Astrocyte of the spinal cord (primary cell): ENCODE results near the gene DEAF1.
"Not testable (repeated sequence)": the region's sequence is repeated elsewhere in the genome, so short reads cannot be mapped to it uniquely, and the experiment has no call there.

Experiments
- DNase-seq: peaks from one replicate; pipeline ENCODE4 v3.0.0; 2011; ENCODE audit warnings: low read depth, low spot score
- H3K4me3 ChIP-seq: 2 replicates; pipeline ENCODE4 v1.5.1; 2011; ENCODE audit warnings: low read depth, mild to moderate bottlenecking, low read length, moderate library complexity
- in situ Hi-C: cut with HindIII; loops from 2 replicates; pipeline ENCODE4 v1.10.0; 2017; ENCODE audit warnings: low sequenced_read_pairs
- TF ChIP-seq, protein P1 (sequence below): IDR thresholded peaks from 2 replicates; pipeline ENCODE4 v1.5.1; 2012; ENCODE audit warnings: low read depth, mild to moderate bottlenecking, low read length, inconsistent platforms

Gene DEAF1

GRCh38 chr11:656426-656825, 38.6 kb downstream of the DEAF1 start:
- DNase-seq, result no peak
- in situ Hi-C loops, result no loop called here
- TF ChIP-seq, protein P1, sequence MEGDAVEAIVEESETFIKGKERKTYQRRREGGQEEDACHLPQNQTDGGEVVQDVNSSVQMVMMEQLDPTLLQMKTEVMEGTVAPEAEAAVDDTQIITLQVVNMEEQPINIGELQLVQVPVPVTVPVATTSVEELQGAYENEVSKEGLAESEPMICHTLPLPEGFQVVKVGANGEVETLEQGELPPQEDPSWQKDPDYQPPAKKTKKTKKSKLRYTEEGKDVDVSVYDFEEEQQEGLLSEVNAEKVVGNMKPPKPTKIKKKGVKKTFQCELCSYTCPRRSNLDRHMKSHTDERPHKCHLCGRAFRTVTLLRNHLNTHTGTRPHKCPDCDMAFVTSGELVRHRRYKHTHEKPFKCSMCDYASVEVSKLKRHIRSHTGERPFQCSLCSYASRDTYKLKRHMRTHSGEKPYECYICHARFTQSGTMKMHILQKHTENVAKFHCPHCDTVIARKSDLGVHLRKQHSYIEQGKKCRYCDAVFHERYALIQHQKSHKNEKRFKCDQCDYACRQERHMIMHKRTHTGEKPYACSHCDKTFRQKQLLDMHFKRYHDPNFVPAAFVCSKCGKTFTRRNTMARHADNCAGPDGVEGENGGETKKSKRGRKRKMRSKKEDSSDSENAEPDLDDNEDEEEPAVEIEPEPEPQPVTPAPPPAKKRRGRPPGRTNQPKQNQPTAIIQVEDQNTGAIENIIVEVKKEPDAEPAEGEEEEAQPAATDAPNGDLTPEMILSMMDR, result no peak
- no peak overlapping the region for H3K4me3 ChIP-seq

DNA sequence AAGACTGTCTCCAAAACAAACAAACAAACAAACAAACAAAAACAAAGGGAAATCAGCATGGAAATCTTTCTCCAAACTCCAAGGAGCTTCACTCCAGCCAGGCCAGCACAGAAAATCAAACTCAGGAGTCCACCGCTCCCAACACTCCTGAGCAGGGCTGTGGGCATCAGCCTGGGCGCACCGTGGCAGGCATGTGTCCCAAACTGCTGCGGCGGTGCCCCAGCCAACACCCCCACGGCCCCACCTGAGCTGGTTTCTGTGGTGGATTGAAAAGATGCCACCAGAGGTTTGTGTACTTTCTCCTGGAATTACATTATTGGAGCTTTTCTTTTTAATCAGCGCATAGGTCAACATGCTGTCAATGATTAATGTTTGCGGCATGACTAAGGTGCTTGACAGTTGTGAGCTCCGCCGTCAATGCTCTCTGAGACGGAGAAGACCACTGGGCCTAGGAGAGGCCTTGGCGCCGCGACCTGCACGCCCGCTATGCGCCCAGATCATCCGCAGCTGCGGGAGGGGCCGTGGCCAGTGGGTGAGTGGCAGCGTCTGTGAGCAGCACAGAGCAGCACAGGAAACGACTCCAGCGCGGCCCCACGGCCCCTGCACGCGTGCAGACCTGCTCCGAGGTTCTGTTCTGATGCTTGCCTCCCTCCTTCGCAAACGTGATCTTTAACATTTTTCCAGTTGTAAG, 39.8 kb downstream of the DEAF1 start:
- H3K4me3 ChIP-seq, result no peak overlapping the region
- in situ Hi-C loops, result no loop called here
- DNase-seq, result no peak
- TF ChIP-seq, protein P1, result no peak

DNA sequence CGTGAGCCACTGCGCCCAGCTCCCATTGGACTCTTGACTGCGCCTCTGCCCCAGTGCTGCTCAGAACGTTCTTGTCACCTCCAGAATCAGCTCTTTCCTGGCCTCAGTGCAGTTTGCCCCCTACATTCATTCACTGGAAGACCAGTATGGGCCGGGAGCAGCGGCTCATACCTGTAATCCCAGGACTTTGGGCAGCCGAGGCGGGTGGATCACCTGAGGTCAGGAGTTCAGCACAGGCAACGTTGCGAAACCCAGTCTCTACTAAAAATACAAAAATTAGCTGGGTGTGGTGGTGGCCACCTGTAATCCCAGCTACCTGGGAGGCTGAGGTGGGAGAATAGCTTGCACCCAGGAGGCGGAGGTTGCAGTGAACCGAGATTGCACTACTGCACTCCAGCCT, 40.6 kb downstream of the DEAF1 start:
- DNase-seq, in situ Hi-C loops, H3K4me3 ChIP-seq: not testable (repeated sequence)

DNA sequence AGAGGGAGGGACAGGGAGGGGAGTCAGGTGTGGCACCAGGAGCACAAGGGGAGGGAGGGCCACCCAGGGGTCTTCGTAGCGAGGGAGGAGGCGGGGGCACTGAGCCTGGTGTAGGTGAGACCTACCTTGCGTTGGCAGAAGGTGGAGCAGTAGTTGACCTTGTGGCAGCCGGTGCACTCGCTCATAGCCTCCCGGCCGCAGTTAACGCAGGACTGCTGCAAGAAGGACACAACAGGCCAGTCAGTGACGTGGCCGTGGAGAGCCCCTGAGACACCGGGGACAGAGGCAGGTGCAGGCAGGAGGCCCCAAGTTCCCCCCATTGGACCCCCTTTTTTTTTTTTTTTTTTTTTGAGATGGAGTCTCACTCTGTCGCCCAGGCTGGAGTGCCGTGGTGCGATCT, 41.2 kb downstream of the DEAF1 start:
- in situ Hi-C loops, result no loop called here
- TF ChIP-seq, protein P1, result no peak
- H3K4me3 ChIP-seq, result no peak overlapping the region
- DNase-seq, result no peak

DNA sequence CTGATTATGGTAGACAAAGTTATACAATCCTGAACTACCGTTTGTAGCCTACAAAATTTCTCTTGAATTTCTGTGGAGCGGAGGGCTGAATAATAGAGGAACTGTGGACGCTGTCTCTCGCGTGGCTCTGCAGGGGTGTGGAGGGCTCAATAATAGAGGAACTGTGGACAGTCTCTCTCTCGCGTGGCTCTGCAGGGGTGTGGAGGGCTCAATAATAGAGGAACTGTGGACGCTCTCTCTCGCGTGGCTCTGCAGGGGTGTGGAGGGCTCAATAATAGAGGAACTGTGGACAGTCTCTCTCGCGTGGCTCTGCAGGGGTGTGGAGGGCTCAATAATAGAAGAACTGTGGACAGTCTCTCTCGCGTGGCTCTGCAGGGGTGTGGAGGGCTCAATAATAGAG, 41.9 kb downstream of the DEAF1 start:
- DNase-seq, in situ Hi-C loops, H3K4me3 ChIP-seq: not testable (repeated sequence)

- DNase-seq, result no peak
- no peak overlapping the region for H3K4me3 ChIP-seq
- in situ Hi-C loops, result no loop called here
- TF ChIP-seq, protein P1, result no peak
Measured at GRCh38 chr11:650482-650881, 44.5 kb downstream of the DEAF1 start.

DNA sequence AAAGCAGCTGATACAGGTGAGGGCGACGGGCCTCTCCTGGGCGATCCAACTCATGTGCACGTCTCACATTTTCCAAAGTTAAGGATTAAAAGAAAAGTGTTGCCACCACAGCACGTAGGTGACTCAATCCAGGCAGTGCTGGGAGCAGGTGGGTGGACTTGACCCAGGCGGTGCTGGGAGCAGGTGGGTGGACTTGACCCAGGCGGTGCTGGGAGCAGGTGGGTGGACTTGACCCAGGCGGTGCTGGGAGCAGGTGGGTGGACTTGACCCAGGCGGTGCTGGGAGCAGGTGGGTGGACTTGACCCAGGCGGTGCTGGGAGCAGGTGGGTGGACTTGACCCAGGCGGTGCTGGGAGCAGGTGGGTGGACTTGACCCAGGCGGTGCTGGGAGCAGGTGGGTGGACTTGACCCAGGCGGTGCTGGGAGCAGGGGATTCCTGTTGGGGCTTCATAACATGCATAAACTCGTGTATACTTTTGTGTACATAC, 47.3 kb downstream of the DEAF1 start:
- in situ Hi-C loops, DNase-seq, H3K4me3 ChIP-seq: not testable (repeated sequence)

GRCh38 chr11:646214-646613, 48.8 kb downstream of the DEAF1 start:
- H3K4me3 ChIP-seq, result no peak overlapping the region
- in situ Hi-C loops, result no loop called here
- DNase-seq, result no peak
- TF ChIP-seq, protein P1, result no peak
